HG03066 (cell line): Measurements from ENCODE around the gene SERPINB12.

ENCODE experiments used
- ATAC-seq: cut with Tn5 transposase; IDR thresholded peaks from one replicate; pipeline ENCODE4 v1.9.1; 2021; ENCODE audit warnings: low read depth; ENCODE audit not compliant: unreplicated experiment

SERPINB12 gene

DNA sequence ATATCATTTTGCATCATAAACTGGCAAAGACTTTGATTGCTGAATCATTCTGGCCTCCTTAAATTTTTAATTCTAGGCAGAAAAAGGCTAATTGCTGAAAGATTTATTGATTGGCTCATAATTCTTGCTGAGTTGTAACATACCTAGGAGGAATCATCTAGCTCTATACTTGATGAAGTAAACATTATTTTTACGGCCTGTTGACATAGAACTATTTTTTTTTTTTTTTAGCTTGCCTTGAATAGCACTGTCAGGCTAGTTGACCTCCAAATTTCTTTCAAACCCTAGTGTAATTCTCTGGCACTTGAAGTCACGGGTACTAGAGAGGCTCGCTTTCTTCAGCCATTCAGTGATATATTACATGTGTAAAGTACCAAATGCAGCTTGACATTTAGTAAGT, 2.8 kb downstream of the SERPINB12 start:
- ATAC-seq = no peak

GRCh38 chr18:63550068-63550467, 7.9 kb downstream of the SERPINB12 start:
- ATAC-seq = no peak

GRCh38 chr18:63551769-63552168, 9.6 kb downstream of the SERPINB12 start:
- no peak for ATAC-seq

DNA sequence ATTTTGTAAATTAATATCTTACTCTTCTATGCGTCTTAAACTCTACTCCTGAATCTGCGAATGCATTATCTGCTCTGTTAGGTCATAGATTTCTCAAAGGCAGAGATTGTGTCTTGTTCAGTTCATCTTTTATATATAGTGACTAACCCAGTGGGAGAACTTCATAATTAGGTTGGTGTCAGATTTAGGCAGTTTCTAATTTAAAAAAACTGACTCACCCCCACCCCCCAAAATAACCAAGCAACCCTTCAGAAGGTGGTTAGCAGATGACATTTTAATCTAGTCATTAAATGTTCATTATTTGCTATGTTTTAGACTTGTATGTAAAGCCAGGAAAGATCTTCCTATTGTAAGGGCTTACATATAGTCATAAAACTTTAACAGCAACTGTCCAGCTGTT, 10.4 kb downstream of the SERPINB12 start:
- ATAC-seq = no peak

DNA sequence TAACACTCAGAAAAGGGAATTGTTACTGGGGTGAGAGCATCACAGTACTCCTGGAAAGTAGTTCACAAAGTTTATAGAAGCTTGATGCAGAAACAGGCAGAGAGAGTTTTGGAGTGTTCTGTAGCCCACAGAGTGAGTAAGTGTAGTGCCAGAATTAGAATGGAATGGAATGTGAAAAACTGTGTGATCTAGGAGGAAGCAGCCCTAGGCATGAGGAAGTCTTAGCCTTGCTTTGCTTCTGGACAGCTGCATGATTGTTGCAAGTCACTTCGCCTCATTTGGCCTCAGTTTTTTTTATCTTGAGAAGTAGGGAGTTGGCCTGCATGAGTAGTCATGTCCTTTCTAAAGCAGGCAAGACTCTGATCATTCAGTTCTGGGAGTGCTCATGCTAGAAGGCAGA, 10.9 kb downstream of the SERPINB12 start:
- no peak for ATAC-seq

DNA sequence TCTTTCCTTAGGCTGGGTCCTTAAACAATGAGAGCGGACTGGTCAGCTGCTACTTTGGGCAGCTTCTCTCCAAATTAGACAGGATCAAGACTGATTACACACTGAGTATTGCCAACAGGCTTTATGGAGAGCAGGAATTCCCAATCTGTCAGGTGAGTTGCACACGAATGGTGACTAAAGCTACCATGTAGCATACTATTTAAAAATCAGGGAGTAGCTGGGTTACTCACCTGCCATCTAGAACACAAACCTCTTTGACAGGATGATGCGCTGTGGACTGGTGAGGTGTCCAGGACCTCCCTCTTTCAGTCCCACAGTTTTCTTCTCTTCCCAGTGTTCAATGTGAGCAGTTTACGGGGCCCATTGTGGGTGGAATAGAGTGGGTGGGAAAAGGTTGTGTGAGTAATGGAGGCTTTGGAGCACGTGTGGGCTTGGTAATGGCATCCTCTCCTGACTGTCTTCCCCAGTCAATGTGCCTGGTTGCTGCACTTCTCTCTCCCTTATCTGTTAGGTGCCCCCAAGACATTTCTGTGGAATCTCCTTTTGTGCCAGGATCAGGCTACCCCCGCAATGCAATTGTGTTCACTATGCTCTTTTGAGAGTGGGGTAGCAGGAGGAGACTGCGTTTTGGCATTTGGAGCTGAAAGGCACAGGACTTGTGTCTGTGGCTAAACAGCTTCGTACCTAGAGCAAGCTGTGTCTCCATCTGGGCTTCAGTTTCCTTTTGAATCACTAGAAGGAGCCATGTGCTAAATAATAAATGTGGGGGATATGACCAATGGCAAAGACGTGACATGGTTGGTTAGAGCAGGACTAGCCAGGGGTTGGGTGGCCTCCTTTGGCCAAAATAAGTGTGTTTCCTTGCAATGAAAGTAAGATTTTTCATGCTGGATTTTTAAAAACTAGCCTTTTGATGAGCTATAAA, 17.7 kb downstream of the SERPINB12 start:
- ATAC-seq = no peak

GRCh38 chr18:63562284-63562683, 20.1 kb downstream of the SERPINB12 start:
- peak; percentile 66 for ATAC-seq

GRCh38 chr18:63564021-63564420, 21.9 kb downstream of the SERPINB12 start:
- no peak for ATAC-seq

DNA sequence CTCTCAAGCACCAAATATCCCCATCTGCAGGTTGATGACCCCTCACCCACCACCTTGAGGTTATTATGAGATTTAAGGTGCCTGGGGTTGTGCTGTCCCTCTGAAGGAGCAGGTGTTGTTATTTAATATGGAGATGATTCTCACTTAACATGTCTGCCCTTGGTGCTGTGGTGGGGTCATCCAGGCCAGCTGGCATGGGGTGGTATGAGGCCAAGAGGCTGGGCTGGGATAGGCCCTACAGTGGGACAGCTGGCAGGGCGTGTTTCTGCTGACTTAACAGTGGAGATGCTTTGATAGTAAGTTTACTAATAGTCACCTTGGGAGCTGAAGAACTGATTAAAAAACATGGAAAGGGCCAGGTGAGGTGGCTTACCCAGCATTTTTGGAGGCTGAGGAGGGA, 22.4 kb downstream of the SERPINB12 start:
- ATAC-seq = no peak

- ATAC-seq = no peak
Measured at GRCh38 chr18:63567276-63567675, 25.1 kb downstream of the SERPINB12 start.

GRCh38 chr18:63567825-63568224, 25.7 kb downstream of the SERPINB12 start:
- ATAC-seq = no peak

DNA sequence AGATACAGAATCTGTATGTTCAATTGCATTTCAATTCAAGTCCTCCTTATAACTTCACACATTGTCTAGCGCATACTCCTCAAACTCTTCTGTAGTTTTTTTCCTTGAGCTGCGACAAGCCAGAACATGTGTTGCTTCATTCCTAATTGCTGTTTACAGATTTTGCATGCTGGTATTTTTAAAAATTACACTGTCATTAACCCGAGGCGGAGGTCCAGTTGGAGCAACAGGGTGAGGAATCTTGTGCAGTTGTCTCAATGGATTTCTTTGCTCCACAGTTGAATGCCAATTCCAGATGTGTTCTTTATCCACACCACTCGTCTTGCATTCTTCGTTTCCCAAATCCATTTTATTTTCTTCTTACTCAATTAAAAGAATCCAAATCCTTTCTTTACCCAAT, 28.6 kb downstream of the SERPINB12 start:
- ATAC-seq = no peak

DNA sequence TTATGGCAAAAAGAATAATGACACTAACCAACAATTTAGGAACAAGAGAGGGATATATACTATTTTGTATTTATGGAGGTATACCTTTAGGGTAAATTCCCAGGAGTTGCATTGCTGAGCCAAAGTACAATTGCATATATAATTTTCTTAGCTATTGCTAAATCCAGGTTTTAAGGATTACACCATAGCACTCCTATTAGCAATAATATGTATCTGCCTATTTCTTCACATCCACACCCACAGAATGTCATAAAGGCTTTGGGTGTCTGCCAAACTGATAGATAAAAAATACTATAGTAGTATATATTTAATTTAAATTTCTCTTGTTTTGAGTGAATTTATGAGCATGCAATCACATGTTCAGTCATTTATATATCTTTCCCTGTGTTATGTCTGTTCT, 33.5 kb downstream of the SERPINB12 start:
- ATAC-seq = no peak

- ATAC-seq = no peak
Measured at GRCh38 chr18:63578357-63578958, 36.3 kb downstream of the SERPINB12 start.

DNA sequence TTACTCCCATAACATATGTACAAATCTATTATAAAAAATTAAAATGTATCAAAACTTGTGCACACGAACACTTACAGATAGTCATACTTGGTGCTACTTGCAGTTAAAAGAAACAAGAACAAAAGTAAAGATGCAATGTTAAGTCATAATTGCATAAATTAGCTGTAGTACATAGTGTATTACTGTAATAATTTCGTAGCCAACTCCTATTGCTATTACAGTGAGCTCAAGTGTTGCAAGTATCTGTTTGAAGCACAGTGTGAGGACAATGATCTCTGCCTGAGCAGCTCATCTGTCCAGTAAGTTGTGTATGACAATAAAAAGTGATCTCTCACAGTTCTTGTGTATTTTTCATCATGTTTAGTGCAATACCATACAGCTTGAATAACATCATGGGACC, 37.4 kb downstream of the SERPINB12 start:
- no peak for ATAC-seq

DNA sequence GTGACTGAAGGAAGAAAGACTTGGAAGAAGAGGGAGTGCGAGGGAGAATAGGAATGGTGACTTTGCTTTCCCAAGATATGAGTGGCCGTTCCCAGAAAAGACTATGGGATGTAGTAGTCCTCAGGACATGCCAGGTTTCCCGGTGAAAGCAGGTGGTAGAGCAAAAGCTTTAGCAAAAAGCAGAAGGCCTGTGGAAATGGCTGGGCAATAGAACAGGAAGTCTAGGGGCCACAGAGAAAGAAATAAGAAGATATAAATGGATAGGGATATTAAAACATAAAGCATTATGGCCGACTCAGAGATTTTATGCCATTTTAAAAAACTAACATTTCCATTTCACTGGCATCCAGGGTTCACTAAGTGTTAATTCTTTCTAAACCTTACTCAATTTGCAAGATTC, 43.8 kb downstream of the SERPINB12 start:
- no peak for ATAC-seq

DNA sequence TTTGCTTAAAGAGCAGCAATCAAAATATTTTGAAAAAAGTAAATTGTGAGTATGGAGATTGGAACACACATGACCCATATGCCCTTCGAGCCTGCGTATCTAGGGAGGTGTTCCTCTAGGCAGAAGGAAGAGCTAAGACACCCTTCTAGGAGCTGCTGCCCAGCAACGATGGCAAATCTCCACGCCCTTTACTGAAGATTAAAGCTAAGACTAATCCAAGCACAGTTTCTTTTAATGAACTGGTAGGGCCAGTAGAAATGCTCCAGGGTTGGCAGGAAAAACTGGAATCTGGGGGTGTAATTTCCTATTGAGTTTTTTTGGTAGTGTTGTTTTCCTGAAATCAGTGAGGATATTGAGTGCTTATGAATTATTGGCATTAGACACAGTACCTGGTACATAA, 44.3 kb downstream of the SERPINB12 start:
- no peak for ATAC-seq

DNA sequence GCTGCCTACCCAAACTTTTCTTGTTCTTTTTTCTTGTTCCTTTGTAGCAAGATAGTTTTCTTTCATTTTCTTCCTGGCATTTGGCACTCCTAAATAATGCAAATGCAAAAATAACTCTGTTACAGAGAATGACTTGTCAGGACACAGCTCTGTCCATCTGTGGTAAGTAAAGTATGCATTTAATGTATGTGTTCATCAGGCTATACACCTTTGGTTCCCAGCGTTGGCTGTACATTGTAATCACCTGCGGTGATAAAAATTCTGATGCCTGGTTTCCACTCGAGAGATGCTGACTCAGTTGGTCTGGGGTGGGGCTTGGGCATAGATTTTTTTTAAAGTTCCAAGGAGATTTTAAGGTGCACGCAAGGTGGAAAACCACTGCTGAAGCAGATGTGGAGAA, 44.8 kb downstream of the SERPINB12 start, which contains the start of gene SERPINB13:
Gene SERPINB13, plus strand, starts transcription at position 378 of the 400 bp plus-strand sequence. CDS start 1,325 bp downstream, outside the sequence.
- no peak for ATAC-seq

- ATAC-seq = no peak
Measured at GRCh38 chr18:63588909-63589308, 46.7 kb downstream of the SERPINB12 start.

DNA sequence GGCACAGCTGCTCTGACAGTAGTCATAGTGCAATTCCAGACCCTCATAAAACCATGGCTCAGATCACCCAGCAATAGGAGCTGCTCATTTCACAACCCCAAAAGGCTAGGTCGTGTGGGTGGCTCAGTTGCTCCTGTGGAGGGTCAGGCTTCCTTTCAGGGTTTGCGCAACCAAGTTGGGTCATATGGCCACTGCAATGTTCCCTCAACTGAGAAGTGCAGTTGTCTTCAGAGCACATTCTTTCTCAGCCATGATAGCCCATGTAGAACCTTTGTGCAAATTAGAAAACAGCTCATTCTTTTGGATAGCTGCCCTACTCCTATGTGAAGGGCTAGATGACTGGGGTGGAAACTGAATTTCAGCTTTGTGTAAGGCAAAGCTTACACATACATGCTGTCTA, 48.2 kb downstream of the SERPINB12 start:
- ATAC-seq = no peak

GRCh38 chr18:63590966-63591695, 49.0 kb downstream of the SERPINB12 start:
- no peak for ATAC-seq
